Caco-2 (cell line): Measurements from ENCODE around the gene MAP1LC3C. TPM values are rescaled to one million over a fixed set of nuclear protein-coding genes. Genes with fewer than 3 reads are reported as not detected.
A peak's percentile ranks its signal among the peaks of the same experiment; 100 is the strongest.

ENCODE experiments used
- BruUV-seq: library from RNA; stranded (reverse); fragments of 400-500 nt; replicated peaks from 2 replicates; lab custom pipeline; 2021; lab: Mats Ljungman, UMichigan
- CTCF ChIA-PET: fragments of 300-600 bp; sonication (Branson Sonifier 250); formaldehyde crosslinking; loops from one replicate; lab custom pipeline; 2022; ENCODE audit warnings: antibody characterized with exemption; lab: Charles Lee
- POLR2A ChIA-PET: fragments of 300-600 bp; sonication (Branson Sonifier 250); formaldehyde crosslinking; loops from one replicate; lab custom pipeline; 2022; ENCODE audit warnings: antibody characterized with exemption; lab: Charles Lee
- DNase-seq, 2 experiments: peaks; one replicate each; pipeline versions ENCODE4 v3.0.0 to v3.0.0-alpha.2; 2020 to 2022
- H3K27me3 ChIP-seq: replicated peaks from 2 replicates; pipeline ENCODE4 v1.6.0; 2011; ENCODE audit warnings: low read length; ENCODE audit not compliant: control insufficient read depth, insufficient read depth
- H3K36me3 ChIP-seq: 2 replicates; pipeline ENCODE4 v1.5.1; 2011; ENCODE audit warnings: low read length; ENCODE audit not compliant: control insufficient read depth, insufficient read depth
- H3K4me1 ChIP-seq: fragments of 250-450 bp; sonication (Bioruptor Pico); 2 replicates; pipeline ENCODE4 v1.5.1; 2020; ENCODE audit warnings: mild to moderate bottlenecking
- H3K4me3 ChIP-seq: 2 replicates; pipeline ENCODE4 v1.5.1; 2011; ENCODE audit warnings: low read depth, mild to moderate bottlenecking, control low read depth, low read length
- H3K9me3 ChIP-seq: fragments of 250-450 bp; sonication (Bioruptor Pico); 2 replicates; pipeline ENCODE4 v1.5.1; 2020; ENCODE audit warnings: mild to moderate bottlenecking, moderate library complexity
- H3K27ac Mint-ChIP-seq: one replicate; pipeline ENCODE4 v1.8.0; 2022; ENCODE audit warnings: mixed read lengths; ENCODE audit not compliant: unreplicated experiment
- H3K27me3 Mint-ChIP-seq: one replicate; pipeline ENCODE4 v1.8.0; 2022; ENCODE audit warnings: mixed read lengths; ENCODE audit not compliant: insufficient read depth, unreplicated experiment
- H3K36me3 Mint-ChIP-seq: one replicate; pipeline ENCODE4 v1.8.0; 2022; ENCODE audit warnings: mild to moderate bottlenecking, mixed read lengths; ENCODE audit not compliant: insufficient read depth, unreplicated experiment
- H3K4me1 Mint-ChIP-seq: one replicate; pipeline ENCODE4 v1.8.0; 2022; ENCODE audit warnings: low read depth, mixed read lengths; ENCODE audit not compliant: unreplicated experiment
- H3K4me3 Mint-ChIP-seq: one replicate; pipeline ENCODE4 v1.8.0; 2022; ENCODE audit warnings: mild to moderate bottlenecking, moderate library complexity, mixed read lengths; ENCODE audit not compliant: unreplicated experiment
- H3K9me3 Mint-ChIP-seq: one replicate; pipeline ENCODE4 v1.8.0; 2022; ENCODE audit warnings: mixed read lengths; ENCODE audit not compliant: unreplicated experiment
- intact Hi-C: fragments of 100-400 bp; cut with micrococcal nuclease; formaldehyde crosslinking; loops from one replicate; pipeline ENCODE4 v1.10.0; 2022; ENCODE audit not compliant: unreplicated experiment
- total RNA-seq: library from RNA; stranded (reverse); gene quantifications from 2 replicates; pipeline ENCODE4 v1.2.3, GENCODE V29; 2022
- TF ChIP-seq, protein P1 (sequence below), 2 experiments: fragments of 200-600 bp in 1 of 2; IDR thresholded peaks; 1 replicate in 1 of 2; 2 replicates in 1 of 2; pipeline versions ENCODE4 v1.5.1 to v1.8.0; 2011 to 2022; ENCODE audit warnings: antibody characterized with exemption in 1 of 2, control low read depth in 1 of 2, inconsistent platforms in 1 of 2, low read depth in 1 of 2, low read length in 1 of 2, mild to moderate bottlenecking in 1 of 2, moderate library complexity in 1 of 2; ENCODE audit not compliant: insufficient read depth in 1 of 2, severe bottlenecking in 1 of 2, unreplicated experiment in 1 of 2

The MAP1LC3C gene
- total RNA-seq, 1 experiment from 2014 or later: 0.86 TPM

DNA sequence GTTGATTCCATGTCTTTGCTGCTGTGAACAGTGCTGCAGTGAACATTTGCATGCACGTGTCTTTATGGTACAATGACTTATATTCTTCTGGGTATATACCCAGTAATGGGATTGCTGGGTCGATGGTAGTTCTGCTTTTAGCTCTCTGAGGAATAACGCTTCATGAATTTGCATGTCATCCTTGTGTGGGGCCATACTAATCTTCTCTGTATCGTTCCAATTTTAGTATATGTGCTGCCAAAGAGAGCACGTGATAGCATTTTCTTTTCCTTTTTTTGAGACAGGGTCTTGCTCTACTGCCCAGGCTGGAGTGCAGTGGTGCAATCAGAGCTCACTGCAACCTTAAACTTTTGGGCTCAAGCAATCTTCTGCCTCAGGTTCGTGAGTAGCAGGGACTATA is 24.9 kb upstream of the MAP1LC3C start:
- TF ChIP-seq, protein P1, sequence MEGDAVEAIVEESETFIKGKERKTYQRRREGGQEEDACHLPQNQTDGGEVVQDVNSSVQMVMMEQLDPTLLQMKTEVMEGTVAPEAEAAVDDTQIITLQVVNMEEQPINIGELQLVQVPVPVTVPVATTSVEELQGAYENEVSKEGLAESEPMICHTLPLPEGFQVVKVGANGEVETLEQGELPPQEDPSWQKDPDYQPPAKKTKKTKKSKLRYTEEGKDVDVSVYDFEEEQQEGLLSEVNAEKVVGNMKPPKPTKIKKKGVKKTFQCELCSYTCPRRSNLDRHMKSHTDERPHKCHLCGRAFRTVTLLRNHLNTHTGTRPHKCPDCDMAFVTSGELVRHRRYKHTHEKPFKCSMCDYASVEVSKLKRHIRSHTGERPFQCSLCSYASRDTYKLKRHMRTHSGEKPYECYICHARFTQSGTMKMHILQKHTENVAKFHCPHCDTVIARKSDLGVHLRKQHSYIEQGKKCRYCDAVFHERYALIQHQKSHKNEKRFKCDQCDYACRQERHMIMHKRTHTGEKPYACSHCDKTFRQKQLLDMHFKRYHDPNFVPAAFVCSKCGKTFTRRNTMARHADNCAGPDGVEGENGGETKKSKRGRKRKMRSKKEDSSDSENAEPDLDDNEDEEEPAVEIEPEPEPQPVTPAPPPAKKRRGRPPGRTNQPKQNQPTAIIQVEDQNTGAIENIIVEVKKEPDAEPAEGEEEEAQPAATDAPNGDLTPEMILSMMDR (IDR thresholded peaks at IDR 0.05; ENCODE audit: insufficient read depth in 1 of 2, low read depth in 1 of 2, low read length in 1 of 2, severe bottlenecking in 1 of 2, unreplicated experiment in 1 of 2): no peak
- no peaks in the 10 kb centered on the region for H3K27me3 ChIP-seq
- Mint-ChIP-seq H3K4me1 (no peaks in the 10 kb centered on the region), H3K27me3 (no peaks in the 10 kb centered on the region), H3K36me3 (no peaks in the 10 kb centered on the region), H3K27ac (no peak overlapping the region), H3K9me3 (no peaks in the 10 kb centered on the region), H3K4me3 (no peak overlapping the region)
- no peaks in the 10 kb centered on the region for H3K36me3 ChIP-seq
- H3K9me3 ChIP-seq: no peaks in the 10 kb centered on the region
- no TSS peak for BruUV-seq
- CTCF ChIA-PET: no interaction called here
- intact Hi-C loops: no loop called here
- no peaks in the 10 kb centered on the region for H3K4me1 ChIP-seq
- no peak overlapping the region for H3K4me3 ChIP-seq
- POLR2A ChIA-PET: no interaction called here
- DNase-seq: no peak

GRCh38 chr1:242019018-242019417 is 20.1 kb upstream of the MAP1LC3C start:
- no TSS peak for BruUV-seq
- Histone ChIP-seq H3K4me1 (no peaks in the 10 kb centered on the region), H3K27me3 (no peaks in the 10 kb centered on the region; the same call in 1 of the 2 replicates), H3K9me3 (no peaks in the 10 kb centered on the region), H3K36me3 (no peaks in the 10 kb centered on the region), H3K4me3 (no peak overlapping the region)
- TF ChIP-seq, protein P1 (IDR thresholded peaks at IDR 0.05; ENCODE audit: insufficient read depth in 1 of 2, low read depth in 1 of 2, low read length in 1 of 2, severe bottlenecking in 1 of 2, unreplicated experiment in 1 of 2): no peak
- Mint-ChIP-seq H3K4me1 (no peaks in the 10 kb centered on the region), H3K36me3 (no peaks in the 10 kb centered on the region), H3K4me3 (peak overlapping the region; percentile 64), H3K9me3 (no peaks in the 10 kb centered on the region), H3K27ac (no peak overlapping the region), H3K27me3 (no peaks in the 10 kb centered on the region)
- no peak for DNase-seq
- ChIA-PET CTCF (no interaction called here), POLR2A (no interaction called here)
- intact Hi-C loops: loop anchor here (5.0 to 10.0 kb wide), 2 partner anchors 108 to 436 kb away; no protein-coding TSS in a partner anchor

DNA sequence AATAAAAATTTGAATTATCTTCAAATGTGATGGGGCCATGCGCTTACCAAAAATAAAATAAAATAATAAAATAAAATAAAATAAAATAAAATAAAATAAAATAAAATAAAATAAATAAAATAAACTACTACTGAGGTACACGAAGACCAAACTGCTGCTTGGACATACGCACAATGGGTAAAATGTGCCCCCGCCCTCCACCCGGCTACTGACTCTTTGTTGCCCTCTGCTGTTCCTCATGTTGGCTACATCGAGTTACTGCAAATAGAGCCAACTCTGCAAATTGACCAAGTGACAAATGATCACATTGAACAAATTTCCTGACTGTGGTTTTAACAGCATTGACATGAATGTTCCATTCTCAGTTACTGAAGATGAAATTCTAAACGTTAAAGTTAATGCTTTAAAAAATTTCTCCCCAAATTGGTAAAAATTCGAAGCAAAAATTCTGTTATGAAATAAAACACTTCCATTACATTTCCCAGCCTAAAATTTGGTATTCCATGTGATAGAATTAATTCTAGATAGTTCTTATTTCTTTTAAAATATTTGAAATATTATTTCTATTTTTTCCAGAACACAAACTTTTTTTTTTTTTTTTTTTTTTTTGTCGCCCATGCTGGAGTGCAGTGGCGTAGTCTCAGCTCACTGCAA is 18.8 kb upstream of the MAP1LC3C start:
- ChIA-PET POLR2A (no interaction called here), CTCF (no interaction called here)
- no peak overlapping the region for H3K27ac Mint-ChIP-seq
- Histone ChIP-seq H3K4me1 (no peaks in the 10 kb centered on the region), H3K27me3 (no peaks in the 10 kb centered on the region; the same call in 1 of the 2 replicates), H3K4me3 (no peak overlapping the region), H3K9me3 (no peaks in the 10 kb centered on the region), H3K36me3 (no peaks in the 10 kb centered on the region)
- intact Hi-C loops: loop anchor here (1.0 to 10.0 kb wide), 4 partner anchors 110 to 486 kb away; no protein-coding TSS in a partner anchor
- BruUV-seq: no TSS peak
- no peaks in the 10 kb centered on the region for H3K9me3 Mint-ChIP-seq
- H3K4me3 Mint-ChIP-seq: no peak overlapping the region
- no peaks in the 10 kb centered on the region for H3K4me1 Mint-ChIP-seq
- peak; percentile 57 to 65 for DNase-seq
- TF ChIP-seq, protein P1 (IDR thresholded peaks at IDR 0.05; ENCODE audit: insufficient read depth in 1 of 2, low read depth in 1 of 2, low read length in 1 of 2, severe bottlenecking in 1 of 2, unreplicated experiment in 1 of 2): peak; percentile 69 to 70
- no peaks in the 10 kb centered on the region for H3K36me3 Mint-ChIP-seq
- no peaks in the 10 kb centered on the region for H3K27me3 Mint-ChIP-seq
